CD8-positive, alpha-beta memory T cell (primary cell): Measurements from ENCODE around the gene ATP6V1E1. TPM values are rescaled to one million over a fixed set of nuclear protein-coding genes. Genes with fewer than 3 reads are reported as not detected.

Source experiments
- CTCF ChIA-PET: fragments of 350-600 bp; sonication (Branson Sonifier 250); formaldehyde crosslinking; loops from one replicate; lab custom pipeline; 2021; ENCODE audit warnings: antibody characterized with exemption; lab: Charles Lee
- POLR2A ChIA-PET: fragments of 350-600 bp; sonication (Branson Sonifier 250); formaldehyde crosslinking; loops from one replicate; lab custom pipeline; 2021; ENCODE audit warnings: antibody characterized with exemption; lab: Charles Lee
- DNase-seq, 5 donors: peaks; one replicate each; pipeline versions ENCODE4 v3.0.0 to v3.0.0-alpha.2; 2020 to 2022; ENCODE audit warnings: mixed read lengths in 1 of 5
- H3K27ac ChIP-seq: one replicate; pipeline ENCODE4 v1.7.0; 2013; ENCODE audit warnings: low read depth, mild to moderate bottlenecking, low read length, moderate library complexity
- H3K27me3 ChIP-seq: 2 replicates; pipeline ENCODE4 v1.7.0; 2013; ENCODE audit warnings: low read length, mild to moderate bottlenecking; ENCODE audit not compliant: insufficient read depth, poor library complexity, severe bottlenecking
- H3K36me3 ChIP-seq: 2 replicates; pipeline ENCODE4 v1.7.0; 2013; ENCODE audit warnings: mild to moderate bottlenecking, low read length, moderate library complexity; ENCODE audit not compliant: insufficient read depth
- H3K4me1 ChIP-seq: 2 replicates; pipeline ENCODE4 v1.7.0; 2013; ENCODE audit warnings: mild to moderate bottlenecking, low read length, moderate library complexity; ENCODE audit not compliant: insufficient read depth
- H3K4me3 ChIP-seq: 2 replicates; pipeline ENCODE4 v1.7.0; 2013; ENCODE audit warnings: mild to moderate bottlenecking, low read length
- H3K9me3 ChIP-seq: 2 replicates; pipeline ENCODE4 v1.7.0; 2013; ENCODE audit warnings: mild to moderate bottlenecking, low read length
- H3K27ac Mint-ChIP-seq, 8 donors: one replicate each; pipeline ENCODE4 v1.8.0; 2020 to 2021; ENCODE audit warnings: mixed read lengths in 8 of 8, mild to moderate bottlenecking in 6 of 8, inconsistent platforms in 3 of 8, moderate library complexity in 3 of 8
- H3K27me3 Mint-ChIP-seq, 2 donors: one replicate each; pipeline ENCODE4 v1.8.0; 2020 to 2021; ENCODE audit warnings: mixed read lengths in 2 of 2, mild to moderate bottlenecking in 1 of 2, moderate library complexity in 1 of 2
- H3K36me3 Mint-ChIP-seq, 3 donors: one replicate each; pipeline ENCODE4 v1.8.0; 2020 to 2021; ENCODE audit warnings: mixed read lengths in 3 of 3, inconsistent platforms in 1 of 3, mild to moderate bottlenecking in 1 of 3
- H3K4me1 Mint-ChIP-seq, 3 donors: one replicate each; pipeline ENCODE4 v1.8.0; 2020 to 2021; ENCODE audit warnings: mixed read lengths in 3 of 3, inconsistent platforms in 1 of 3, mild to moderate bottlenecking in 1 of 3
- H3K4me3 Mint-ChIP-seq, 7 donors: one replicate each; pipeline ENCODE4 v1.8.0; 2020 to 2021; ENCODE audit warnings: mixed read lengths in 7 of 7, mild to moderate bottlenecking in 6 of 7, moderate library complexity in 4 of 7, inconsistent platforms in 2 of 7
- H3K9me3 Mint-ChIP-seq, 5 donors: one replicate each; pipeline ENCODE4 v1.8.0; 2020 to 2022; ENCODE audit warnings: mixed read lengths in 5 of 5, mild to moderate bottlenecking in 3 of 5, moderate library complexity in 2 of 5, inconsistent platforms in 1 of 5
- polyA plus RNA-seq: library from polyadenylated mRNA; unstranded; fragments of 300-500 nt; fragmentation: Illumina TruSeq; gene quantifications from one replicate; pipeline ENCODE4 v1.2.3, GENCODE V29; 2021
- total RNA-seq, 2 experiments: library from RNA; stranded (reverse); gene quantifications; one replicate each; pipeline ENCODE4 v1.2.3, GENCODE V29; 2021

ATP6V1E1 gene
- total and polyA plus RNA-seq, 3 experiments from 2014 or later: 96.0 to 119 (median 97.6) TPM

GRCh38 chr22:17633217-17633997, 4.9 kb upstream of the ATP6V1E1 start:
- DNase-seq: no peak
- peaks cover 13 to 23% (median 23%) of the 10 kb centered on the region in 3 donors for H3K4me1 Mint-ChIP-seq
- POLR2A ChIA-PET: no interaction called here
- H3K9me3 Mint-ChIP-seq: no peaks in the 10 kb centered on the region
- no peaks in the 10 kb centered on the region for H3K27me3 ChIP-seq
- H3K4me1 ChIP-seq: peaks cover 17% of the 10 kb centered on the region
- H3K27ac Mint-ChIP-seq: peak overlapping the region in 2 of 8 donors; percentile 5 to 73
- H3K9me3 ChIP-seq: no peaks in the 10 kb centered on the region
- CTCF ChIA-PET: no interaction called here
- H3K27me3 Mint-ChIP-seq: no peaks in the 10 kb centered on the region
- H3K27ac ChIP-seq: peak overlapping the region; percentile 82
- peaks cover 0 to 10% (median 0%) of the 10 kb centered on the region in 3 donors for H3K36me3 Mint-ChIP-seq
- H3K4me3 ChIP-seq: no peak overlapping the region
- peak overlapping the region in 1 of 7 donors; percentile 60 for H3K4me3 Mint-ChIP-seq
- no peaks in the 10 kb centered on the region for H3K36me3 ChIP-seq

DNA sequence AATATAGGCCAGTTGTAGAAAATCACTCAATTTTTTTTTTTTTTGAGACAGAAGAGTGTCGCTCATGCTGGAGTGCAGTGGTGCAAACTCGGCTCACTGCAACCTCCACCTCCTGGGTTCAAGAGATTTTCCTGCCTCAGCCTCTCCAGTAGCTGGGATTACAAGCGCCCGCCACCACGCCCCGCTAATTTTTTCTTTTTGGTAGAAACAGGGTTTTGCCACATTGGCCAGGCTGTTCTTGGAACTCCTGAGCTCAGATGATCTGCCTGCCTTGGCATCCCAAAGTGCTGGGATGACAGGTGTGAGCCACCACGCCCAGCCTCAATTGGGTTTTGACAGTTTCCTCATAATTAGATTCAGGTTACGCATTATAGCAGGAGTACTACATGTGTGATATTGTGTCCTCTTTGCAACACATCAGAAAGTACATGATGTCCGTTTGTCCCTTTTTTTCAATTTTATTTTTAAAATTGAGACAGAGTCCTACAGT, 2.6 kb upstream of the ATP6V1E1 start:
- POLR2A ChIA-PET: no interaction called here

DNA sequence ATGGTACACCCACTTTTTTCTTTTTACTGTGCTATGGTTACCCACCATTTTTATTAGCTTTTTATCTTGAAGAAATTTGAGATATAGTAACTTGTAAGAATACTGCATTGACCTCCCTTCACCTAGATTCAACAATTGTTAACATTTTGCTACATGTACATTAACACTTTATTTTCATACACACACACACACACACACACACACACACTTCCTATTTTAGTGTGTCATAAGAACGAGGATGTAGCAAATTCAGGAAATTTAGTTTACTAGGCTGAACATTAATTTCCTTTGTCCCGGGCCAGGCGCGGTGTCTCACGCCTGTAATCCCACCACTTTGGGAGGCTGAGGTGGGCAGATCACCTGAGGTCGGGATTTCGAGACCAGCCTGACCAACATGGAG, 1.1 kb upstream of the ATP6V1E1 start:
- Histone ChIP-seq H3K4me3 (no peak overlapping the region), H3K9me3 (no peaks in the 10 kb centered on the region), H3K27me3 (no peaks in the 10 kb centered on the region), H3K27ac (peak overlapping the region; percentile 99), H3K4me1 (peaks cover 18% of the 10 kb centered on the region), H3K36me3 (no peaks in the 10 kb centered on the region)
- Mint-ChIP-seq H3K27me3 (no peaks in the 10 kb centered on the region), H3K36me3 (peaks cover 0 to 23% (median 0%) of the 10 kb centered on the region in 3 donors), H3K9me3 (no peaks in the 10 kb centered on the region), H3K4me1 (peaks cover 19 to 37% (median 31%) of the 10 kb centered on the region in 3 donors), H3K4me3 (peak overlapping the region; percentile 20 to 99 (median 97)), H3K27ac (peak overlapping the region in 5 of 8 donors; percentile 63 to 99 (median 97))
- ChIA-PET POLR2A (no interaction called here), CTCF (no interaction called here)
- DNase-seq: no peak

More for the DNA sequence above, 2.6 kb upstream of the ATP6V1E1 start:
- Histone ChIP-seq H3K9me3 (no peaks in the 10 kb centered on the region), H3K27ac (no peak overlapping the region), H3K27me3 (no peaks in the 10 kb centered on the region), H3K36me3 (no peaks in the 10 kb centered on the region), H3K4me1 (peaks cover 18% of the 10 kb centered on the region), H3K4me3 (no peak overlapping the region)
- no peaks in the 10 kb centered on the region for H3K9me3 Mint-ChIP-seq
- H3K27ac Mint-ChIP-seq: peak overlapping the region in 2 of 8 donors; percentile 12 to 67
- peak overlapping the region in 3 of 7 donors; percentile 7 to 63 (median 32) for H3K4me3 Mint-ChIP-seq
- no peak for DNase-seq
- CTCF ChIA-PET: no interaction called here
- peaks cover 0 to 11% (median 0%) of the 10 kb centered on the region in 3 donors for H3K36me3 Mint-ChIP-seq
- no peaks in the 10 kb centered on the region for H3K27me3 Mint-ChIP-seq
- H3K4me1 Mint-ChIP-seq: peaks cover 8 to 24% (median 18%) of the 10 kb centered on the region in 3 donors

GRCh38 chr22:17629173-17629489, 582 bp upstream of the ATP6V1E1 start:
- Mint-ChIP-seq H3K4me3 (peak overlapping the region; percentile 93 to 99 (median 98)), H3K36me3 (peaks cover 0 to 25% (median 0%) of the 10 kb centered on the region in 3 donors), H3K9me3 (no peaks in the 10 kb centered on the region), H3K4me1 (peaks cover 19 to 39% (median 35%) of the 10 kb centered on the region in 3 donors), H3K27me3 (no peaks in the 10 kb centered on the region), H3K27ac (peak overlapping the region; percentile 95 to 99 (median 99))
- ChIA-PET POLR2A (no interaction called here), CTCF (no interaction called here)
- no peak for DNase-seq
- Histone ChIP-seq H3K36me3 (no peaks in the 10 kb centered on the region), H3K4me1 (peaks cover 18% of the 10 kb centered on the region), H3K9me3 (no peaks in the 10 kb centered on the region), H3K27me3 (no peaks in the 10 kb centered on the region), H3K27ac (peak overlapping the region; percentile 99), H3K4me3 (peak overlapping the region; percentile 100)

- POLR2A ChIA-PET: interaction anchor here (1.0 kb wide), 1 partner anchor 11 kb away, joined by 3 read pairs; the partner anchor contains the start of gene BCL2L13
Measured at GRCh38 chr22:17627961-17628405, 566 bp downstream of the ATP6V1E1 start.

GRCh38 chr22:17613280-17613679, 15.3 kb downstream of the ATP6V1E1 start:
- no peaks in the 10 kb centered on the region for H3K27me3 ChIP-seq
- H3K4me1 ChIP-seq: no peaks in the 10 kb centered on the region
- H3K36me3 Mint-ChIP-seq: peaks cover 4 to 69% (median 15%) of the 10 kb centered on the region in 3 donors
- H3K4me3 Mint-ChIP-seq: no peak overlapping the region
- no peaks in the 10 kb centered on the region for H3K9me3 ChIP-seq
- no peak overlapping the region for H3K4me3 ChIP-seq
- H3K36me3 ChIP-seq: peaks cover 28% of the 10 kb centered on the region
- H3K27me3 Mint-ChIP-seq: no peaks in the 10 kb centered on the region
- CTCF ChIA-PET: no interaction called here
- no peaks in the 10 kb centered on the region for H3K9me3 Mint-ChIP-seq
- H3K27ac Mint-ChIP-seq: peak overlapping the region in 1 of 8 donors; percentile 10
- DNase-seq: no peak
- peaks cover 14 to 27% (median 16%) of the 10 kb centered on the region in 3 donors for H3K4me1 Mint-ChIP-seq
- POLR2A ChIA-PET: no interaction called here
- no peak overlapping the region for H3K27ac ChIP-seq

More at GRCh38 chr22:17627961-17628405, 566 bp downstream of the ATP6V1E1 start:
- Histone ChIP-seq H3K27me3 (no peaks in the 10 kb centered on the region), H3K9me3 (no peaks in the 10 kb centered on the region), H3K27ac (peak overlapping the region; percentile 99), H3K4me1 (peaks cover 22% of the 10 kb centered on the region), H3K4me3 (peak overlapping the region; percentile 100), H3K36me3 (no peaks in the 10 kb centered on the region)
- Mint-ChIP-seq H3K4me3 (peak overlapping the region; percentile 93 to 99 (median 98)), H3K27me3 (no peaks in the 10 kb centered on the region), H3K4me1 (peaks cover 28 to 48% (median 45%) of the 10 kb centered on the region in 3 donors), H3K27ac (peak overlapping the region; percentile 95 to 99 (median 99)), H3K9me3 (no peaks in the 10 kb centered on the region), H3K36me3 (peaks cover 0 to 34% (median 0%) of the 10 kb centered on the region in 3 donors)
- no peak for DNase-seq
- CTCF ChIA-PET: no interaction called here

DNA sequence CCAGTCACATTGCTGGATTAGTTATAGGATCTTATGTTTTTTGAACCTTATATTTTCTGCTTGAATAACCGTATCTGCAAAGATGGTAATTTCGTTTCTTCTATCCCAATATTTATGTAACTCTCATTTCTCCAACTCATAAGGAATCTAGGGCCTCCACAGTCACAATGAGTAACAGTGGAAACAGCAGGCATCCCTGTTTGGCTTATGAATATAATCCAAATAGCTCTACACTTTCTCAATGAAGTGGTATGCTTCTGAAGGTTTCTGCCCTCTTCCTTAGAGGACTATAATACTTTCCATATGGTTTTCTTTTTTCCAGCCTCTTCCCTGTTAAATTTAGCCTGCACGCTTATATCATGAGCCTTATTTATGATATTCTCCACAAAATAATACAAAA, 16.5 kb downstream of the ATP6V1E1 start:
- Mint-ChIP-seq H3K4me3 (no peak overlapping the region), H3K9me3 (no peaks in the 10 kb centered on the region), H3K36me3 (peaks cover 4 to 60% (median 13%) of the 10 kb centered on the region in 3 donors), H3K4me1 (peaks cover 14 to 27% (median 16%) of the 10 kb centered on the region in 3 donors), H3K27me3 (no peaks in the 10 kb centered on the region), H3K27ac (peak overlapping the region in 3 of 8 donors; percentile 32 to 73 (median 66))
- peaks cover 36% of the 10 kb centered on the region for H3K36me3 ChIP-seq
- H3K4me1 ChIP-seq: no peaks in the 10 kb centered on the region
- no peaks in the 10 kb centered on the region for H3K27me3 ChIP-seq
- CTCF ChIA-PET: no interaction called here
- H3K27ac ChIP-seq: no peak overlapping the region
- no peak overlapping the region for H3K4me3 ChIP-seq
- POLR2A ChIA-PET: no interaction called here
- H3K9me3 ChIP-seq: no peaks in the 10 kb centered on the region
- DNase-seq: no peak
